Liver (tissue), 9 donors: Measurements from ENCODE around the gene ZC3HAV1. TPM values are rescaled to one million over a fixed set of nuclear protein-coding genes. Genes with fewer than 3 reads are reported as not detected.

Experiments used
- DNase-seq: peaks from one replicate; pipeline ENCODE4 v3.0.0-alpha.2; 2017; ENCODE audit warnings: low spot score
- H3K27ac ChIP-seq, 2 donors: one replicate each; pipeline ENCODE4 v1.7.0; 2013; ENCODE audit warnings: inconsistent platforms in 2 of 2, low read length in 2 of 2, control low read depth in 1 of 2, low read depth in 1 of 2, mild to moderate bottlenecking in 1 of 2
- H3K27me3 ChIP-seq, 4 donors: one replicate each; pipeline versions ENCODE4 v1.6.1 to v1.7.0; 2013; ENCODE audit warnings: low read length in 3 of 4, inconsistent platforms in 1 of 4, mild to moderate bottlenecking in 1 of 4, moderate library complexity in 1 of 4; ENCODE audit not compliant: control insufficient read depth in 4 of 4, insufficient read depth in 4 of 4
- H3K36me3 ChIP-seq, 4 donors: one replicate each; pipeline versions ENCODE4 v1.6.1 to v1.7.0; 2013; ENCODE audit warnings: low read length in 3 of 4, mild to moderate bottlenecking in 3 of 4, low read depth in 1 of 4, moderate library complexity in 1 of 4; ENCODE audit not compliant: control insufficient read depth in 4 of 4, insufficient read depth in 3 of 4
- H3K4me1 ChIP-seq, 4 donors: one replicate each; pipeline versions ENCODE4 v1.6.1 to v1.7.0; 2013; ENCODE audit warnings: low read length in 3 of 4, mild to moderate bottlenecking in 3 of 4, moderate library complexity in 1 of 4; ENCODE audit not compliant: control insufficient read depth in 4 of 4, insufficient read depth in 4 of 4
- H3K4me3 ChIP-seq, 3 donors: one replicate each; pipeline versions ENCODE4 v1.6.1 to v1.7.0; 2013; ENCODE audit warnings: low read length in 3 of 3, control low read depth in 1 of 3, low read depth in 1 of 3, mild to moderate bottlenecking in 1 of 3
- H3K9ac ChIP-seq, 2 donors: one replicate each; pipeline ENCODE4 v1.7.0; 2013; ENCODE audit warnings: low read length in 2 of 2, mild to moderate bottlenecking in 2 of 2, moderate library complexity in 2 of 2, control low read depth in 1 of 2, low read depth in 1 of 2
- H3K9me3 ChIP-seq, 4 donors: one replicate each; pipeline versions ENCODE4 v1.6.1 to v1.7.0; 2013; ENCODE audit warnings: low read length in 3 of 4; ENCODE audit not compliant: control insufficient read depth in 4 of 4
- ATF3 ChIP-seq: IDR thresholded peaks from 2 replicates; pipeline ENCODE4 v1.6.1; 2016; ENCODE audit warnings: antibody characterized with exemption
- EGR1 ChIP-seq, 2 donors: IDR thresholded peaks; 2 replicates each; pipeline ENCODE4 v1.6.1; 2016 to 2018; ENCODE audit warnings: antibody characterized with exemption in 2 of 2, low read depth in 2 of 2
- FOXA1 ChIP-seq: IDR thresholded peaks from 2 replicates; pipeline ENCODE4 v1.6.1; 2016; ENCODE audit warnings: antibody characterized with exemption
- FOXA2 ChIP-seq: IDR thresholded peaks from 2 replicates; pipeline ENCODE4 v1.6.1; 2016; ENCODE audit warnings: antibody characterized with exemption
- GABPA ChIP-seq, 2 donors: IDR thresholded peaks in 1 of 2; conservative IDR thresholded peaks in 1 of 2; 2 replicates each; pipeline ENCODE4 v1.6.1; 2016; ENCODE audit warnings: antibody characterized with exemption in 2 of 2, mild to moderate bottlenecking in 1 of 2, moderate library complexity in 1 of 2
- HNF4A ChIP-seq, 2 donors: conservative IDR thresholded peaks; 2 replicates each; pipeline ENCODE4 v1.6.1; 2016; ENCODE audit warnings: antibody characterized with exemption in 2 of 2, mild to moderate bottlenecking in 2 of 2
- HNF4G ChIP-seq: IDR thresholded peaks from 2 replicates; pipeline ENCODE4 v1.6.1; 2016; ENCODE audit warnings: antibody characterized with exemption
- JUND ChIP-seq, 2 donors: IDR thresholded peaks; 2 replicates each; pipeline ENCODE4 v1.6.1; 2016; ENCODE audit warnings: antibody characterized with exemption in 2 of 2
- NR2F2 ChIP-seq: IDR thresholded peaks from 2 replicates; pipeline ENCODE4 v1.6.1; 2016; ENCODE audit warnings: antibody characterized with exemption
- RAD21 ChIP-seq, 2 donors: IDR thresholded peaks; 2 replicates each; pipeline ENCODE4 v1.6.1; 2016; ENCODE audit warnings: antibody characterized with exemption in 2 of 2, mild to moderate bottlenecking in 2 of 2
- RXRA ChIP-seq, 2 donors: IDR thresholded peaks; 2 replicates each; pipeline ENCODE4 v1.6.1; 2017 to 2018; ENCODE audit warnings: antibody characterized with exemption in 2 of 2, mild to moderate bottlenecking in 1 of 2
- SP1 ChIP-seq: IDR thresholded peaks from 2 replicates; pipeline ENCODE4 v1.6.1; 2018; ENCODE audit warnings: antibody characterized with exemption, mild to moderate bottlenecking
- TAF1 ChIP-seq: conservative IDR thresholded peaks from 2 replicates; pipeline ENCODE4 v1.6.1; 2016; ENCODE audit warnings: antibody characterized with exemption, mild to moderate bottlenecking
- YY1 ChIP-seq: IDR thresholded peaks from 2 replicates; pipeline ENCODE4 v1.6.1; 2016; ENCODE audit warnings: antibody characterized with exemption, mild to moderate bottlenecking
- ZBTB33 ChIP-seq: IDR thresholded peaks from 2 replicates; pipeline ENCODE4 v1.6.1; 2016; ENCODE audit warnings: antibody characterized with exemption
- WGBS: extraction: QIAGEN DNeasy Blood & Tissue Kit; methylation state at CpG from one replicate; pipeline ENCODE4 v1.1.7; 2013; 5-methylcytosine and 5-hydroxymethylcytosine counted together
- polyA plus RNA-seq, 2 donors: library from polyadenylated mRNA; stranded (reverse) in 1 of 2; unstranded in 1 of 2; fragments of 200-250 nt in 1 of 2; fragments of >200 nt in 1 of 2; fragmentation: Nextera tagmentation in 1 of 2; extraction: Ambion mirVana in 1 of 2; gene quantifications; one replicate each; pipeline versions ENCODE4 v1.2.1 to v1.2.3, GENCODE V29; 2013 to 2015
- total RNA-seq, 2 donors: library from RNA; depleted of rRNA; stranded (reverse); fragments of >200 nt; gene quantifications; one replicate each; pipeline ENCODE4 v1.2.3, GENCODE V29; 2014
- TF ChIP-seq, protein P1 (sequence below): IDR thresholded peaks from 2 replicates; pipeline ENCODE4 v1.6.1; 2016; ENCODE audit warnings: antibody characterized with exemption
- TF ChIP-seq, protein P2 (sequence below): IDR thresholded peaks from 2 replicates; pipeline ENCODE4 v1.6.1; 2016; ENCODE audit warnings: antibody characterized with exemption, mild to moderate bottlenecking
- TF ChIP-seq, protein P3 (sequence below): fragments of 150-350 bp; IDR thresholded peaks from 2 replicates; pipeline ENCODE4 v1.5.1; 2017; ENCODE audit warnings: improper control_type of control experiment, low read depth, low read length; ENCODE audit not compliant: missing input control
- donor health status: healthy.
- donor health status: healthy.
- donor health status: healthy.
- donor health status: healthy.
- donor health status: healthy.

Gene ZC3HAV1
- total and polyA plus RNA-seq, 4 donors: 6.6 to 40.5 (median 16.5) TPM

GRCh38 chr7:139153832-139154231 lies 44.3 kb upstream of the ZC3HAV1 start:
- Histone ChIP-seq H3K9me3 (no peaks in the 10 kb centered on the region), H3K4me3 (no peak overlapping the region), H3K9ac (no peak overlapping the region), H3K27me3 (no peaks in the 10 kb centered on the region), H3K4me1 (no peaks in the 10 kb centered on the region), H3K36me3 (no peaks in the 10 kb centered on the region), H3K27ac (no peak overlapping the region)
- DNase-seq: no peak
- 67% methylated on average over 2 of the region's 2 CpGs for WGBS
- TF ChIP-seq RXRA (IDR thresholded peaks at IDR 0.05) (no peak), GABPA (IDR thresholded peaks at IDR 0.05 in 1 of 2, conservative IDR thresholded peaks at IDR 0.05 in 1 of 2) (no peak), TAF1 (no peak), HNF4G (no peak), HNF4A (conservative IDR thresholded peaks at IDR 0.05) (no peak), YY1 (no peak), NR2F2 (no peak), ZBTB33 (no peak), ATF3 (no peak), FOXA2 (no peak), EGR1 (IDR thresholded peaks at IDR 0.05; ENCODE audit: low read depth in 2 of 2) (no peak), JUND (IDR thresholded peaks at IDR 0.05) (no peak), FOXA1 (no peak), RAD21 (IDR thresholded peaks at IDR 0.05) (no peak), SP1 (no peak)
- TF ChIP-seq, protein P1, sequence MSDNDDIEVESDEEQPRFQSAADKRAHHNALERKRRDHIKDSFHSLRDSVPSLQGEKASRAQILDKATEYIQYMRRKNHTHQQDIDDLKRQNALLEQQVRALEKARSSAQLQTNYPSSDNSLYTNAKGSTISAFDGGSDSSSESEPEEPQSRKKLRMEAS: no peak
- TF ChIP-seq, protein P2, sequence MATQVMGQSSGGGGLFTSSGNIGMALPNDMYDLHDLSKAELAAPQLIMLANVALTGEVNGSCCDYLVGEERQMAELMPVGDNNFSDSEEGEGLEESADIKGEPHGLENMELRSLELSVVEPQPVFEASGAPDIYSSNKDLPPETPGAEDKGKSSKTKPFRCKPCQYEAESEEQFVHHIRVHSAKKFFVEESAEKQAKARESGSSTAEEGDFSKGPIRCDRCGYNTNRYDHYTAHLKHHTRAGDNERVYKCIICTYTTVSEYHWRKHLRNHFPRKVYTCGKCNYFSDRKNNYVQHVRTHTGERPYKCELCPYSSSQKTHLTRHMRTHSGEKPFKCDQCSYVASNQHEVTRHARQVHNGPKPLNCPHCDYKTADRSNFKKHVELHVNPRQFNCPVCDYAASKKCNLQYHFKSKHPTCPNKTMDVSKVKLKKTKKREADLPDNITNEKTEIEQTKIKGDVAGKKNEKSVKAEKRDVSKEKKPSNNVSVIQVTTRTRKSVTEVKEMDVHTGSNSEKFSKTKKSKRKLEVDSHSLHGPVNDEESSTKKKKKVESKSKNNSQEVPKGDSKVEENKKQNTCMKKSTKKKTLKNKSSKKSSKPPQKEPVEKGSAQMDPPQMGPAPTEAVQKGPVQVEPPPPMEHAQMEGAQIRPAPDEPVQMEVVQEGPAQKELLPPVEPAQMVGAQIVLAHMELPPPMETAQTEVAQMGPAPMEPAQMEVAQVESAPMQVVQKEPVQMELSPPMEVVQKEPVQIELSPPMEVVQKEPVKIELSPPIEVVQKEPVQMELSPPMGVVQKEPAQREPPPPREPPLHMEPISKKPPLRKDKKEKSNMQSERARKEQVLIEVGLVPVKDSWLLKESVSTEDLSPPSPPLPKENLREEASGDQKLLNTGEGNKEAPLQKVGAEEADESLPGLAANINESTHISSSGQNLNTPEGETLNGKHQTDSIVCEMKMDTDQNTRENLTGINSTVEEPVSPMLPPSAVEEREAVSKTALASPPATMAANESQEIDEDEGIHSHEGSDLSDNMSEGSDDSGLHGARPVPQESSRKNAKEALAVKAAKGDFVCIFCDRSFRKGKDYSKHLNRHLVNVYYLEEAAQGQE: no peak
- TF ChIP-seq, protein P3, sequence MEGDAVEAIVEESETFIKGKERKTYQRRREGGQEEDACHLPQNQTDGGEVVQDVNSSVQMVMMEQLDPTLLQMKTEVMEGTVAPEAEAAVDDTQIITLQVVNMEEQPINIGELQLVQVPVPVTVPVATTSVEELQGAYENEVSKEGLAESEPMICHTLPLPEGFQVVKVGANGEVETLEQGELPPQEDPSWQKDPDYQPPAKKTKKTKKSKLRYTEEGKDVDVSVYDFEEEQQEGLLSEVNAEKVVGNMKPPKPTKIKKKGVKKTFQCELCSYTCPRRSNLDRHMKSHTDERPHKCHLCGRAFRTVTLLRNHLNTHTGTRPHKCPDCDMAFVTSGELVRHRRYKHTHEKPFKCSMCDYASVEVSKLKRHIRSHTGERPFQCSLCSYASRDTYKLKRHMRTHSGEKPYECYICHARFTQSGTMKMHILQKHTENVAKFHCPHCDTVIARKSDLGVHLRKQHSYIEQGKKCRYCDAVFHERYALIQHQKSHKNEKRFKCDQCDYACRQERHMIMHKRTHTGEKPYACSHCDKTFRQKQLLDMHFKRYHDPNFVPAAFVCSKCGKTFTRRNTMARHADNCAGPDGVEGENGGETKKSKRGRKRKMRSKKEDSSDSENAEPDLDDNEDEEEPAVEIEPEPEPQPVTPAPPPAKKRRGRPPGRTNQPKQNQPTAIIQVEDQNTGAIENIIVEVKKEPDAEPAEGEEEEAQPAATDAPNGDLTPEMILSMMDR: no peak
